Left colon (tissue), 2 donors: ENCODE data around the gene DNAH6. TPM values are rescaled to one million over a fixed set of nuclear protein-coding genes. Genes with fewer than 3 reads are reported as not detected.

Experiments
- ATAC-seq: fragments of 200-7000 bp; cut with Tn5 transposase; one replicate; pipeline ENCODE4 v1.9.1; 2020; ENCODE audit warnings: mild to moderate bottlenecking, moderate library complexity
- DNase-seq, 2 donors: peaks; one replicate each; pipeline ENCODE4 v3.0.0-alpha.2; 2020
- intact Hi-C, 2 donors: fragments of 100-400 bp; cut with DNase I in 1 of 2; cut with micrococcal nuclease in 1 of 2; formaldehyde crosslinking; loops; one replicate each; pipeline versions ENCODE4 v1.11.2 to v1.14.0; 2022; cut with DNase I, micrococcal nuclease
- total RNA-seq, 2 donors: library from RNA; stranded (reverse); fragmentation: NEBNext Ultra II Directional; extraction: Animal tissue kit (Norgen Biotek cat#: 25700); gene quantifications; one replicate each; pipeline ENCODE4 v1.2.1, GENCODE V29; 2021
- donor health status: DM: no; HTN: no; CAD: no.
- donor health status: DM: yes; HTN: yes; CAD: no.

DNAH6 gene
- total RNA-seq, 2 donors from 2014 or later = 0.61 to 1.3 TPM

DNA sequence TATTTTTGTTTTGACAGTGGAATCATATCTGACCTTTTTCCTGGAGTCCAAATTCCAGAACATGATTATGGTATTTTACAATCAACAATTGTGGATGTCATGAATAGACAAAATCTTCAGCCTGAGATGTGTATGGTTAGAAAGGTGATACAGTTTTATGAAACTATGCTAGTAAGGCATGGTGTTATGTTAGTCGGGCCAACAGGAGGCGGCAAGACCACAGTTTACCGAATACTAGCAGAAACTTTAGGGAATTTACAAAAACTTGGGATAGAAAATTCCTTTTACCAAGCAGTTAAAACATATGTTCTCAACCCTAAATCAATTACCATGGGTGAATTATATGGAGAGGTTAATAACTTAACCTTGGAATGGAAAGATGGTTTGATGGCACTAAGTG, 137.0 kb downstream of the DNAH6 start:
- DNase-seq (no peak), ATAC-seq (no peak)
- intact Hi-C loops = no loop called here

DNA sequence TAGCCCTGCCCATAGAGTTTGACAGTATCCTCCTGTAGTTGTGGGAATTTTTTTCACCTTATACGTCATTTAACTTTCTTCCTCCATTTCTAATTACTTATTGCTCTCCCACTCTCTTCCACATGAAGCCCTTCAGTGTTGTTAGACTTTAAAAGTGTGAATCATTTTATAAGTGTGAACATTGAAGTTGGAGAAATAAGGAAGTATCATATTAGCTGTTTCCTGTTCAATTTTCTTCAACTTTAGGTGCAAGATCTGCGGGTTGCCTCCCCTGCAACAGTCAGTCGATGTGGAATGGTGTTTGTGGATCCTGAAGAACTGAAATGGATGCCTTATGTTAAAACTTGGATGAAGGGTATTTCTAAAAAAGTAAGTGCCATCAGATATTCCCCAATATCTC, 138.1 kb downstream of the DNAH6 start:
- DNase-seq (no peak), ATAC-seq (no peak)
- intact Hi-C loops = no loop called here

- ATAC-seq = no peak
- intact Hi-C loops = no loop called here
- no peak for DNase-seq
Measured at GRCh38 chr2:84669122-84669521, 152.8 kb downstream of the DNAH6 start.

DNA sequence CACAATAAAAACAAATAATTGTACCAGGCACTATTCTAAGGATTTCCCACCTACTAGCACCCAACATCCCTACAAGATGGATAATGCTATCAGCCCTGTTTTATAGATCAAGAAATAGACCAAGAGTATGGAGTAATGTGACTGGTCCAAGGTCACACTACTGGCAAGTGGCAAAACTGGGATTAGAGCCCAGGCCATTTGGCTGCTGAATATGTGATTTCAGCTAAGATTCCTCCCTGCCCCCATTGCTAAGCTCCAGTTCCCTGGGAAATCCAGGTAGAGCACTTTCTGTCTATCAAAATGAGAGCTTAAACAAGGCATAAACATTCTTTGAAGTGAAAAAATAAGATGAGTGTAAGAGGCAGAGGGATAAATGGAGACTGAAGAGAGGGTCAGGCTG, 157.8 kb downstream of the DNAH6 start:
- intact Hi-C loops = no loop called here
- DNase-seq (no peak), ATAC-seq (no peak)

GRCh38 chr2:84674586-84674985, 158.3 kb downstream of the DNAH6 start:
- no peak for ATAC-seq
- intact Hi-C loops = no loop called here

DNA sequence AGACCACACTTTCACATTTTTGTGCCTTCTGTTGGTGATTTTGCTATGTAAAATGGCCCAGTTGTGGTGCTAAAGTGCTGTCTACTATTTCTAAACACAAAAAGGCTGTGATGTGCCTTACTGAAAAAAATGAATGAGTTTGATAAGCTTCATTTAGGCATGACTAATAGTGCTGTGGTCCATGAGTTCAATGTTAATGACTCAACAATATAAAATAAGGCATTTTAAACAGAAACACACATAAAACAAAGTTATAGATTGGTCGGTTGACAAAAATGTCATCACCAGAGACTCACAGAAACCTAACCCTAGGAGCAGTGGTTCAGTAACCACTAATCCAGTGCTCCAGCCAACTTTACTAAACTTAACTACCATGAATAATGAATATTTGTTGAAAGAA, 160.0 kb downstream of the DNAH6 start:
- ATAC-seq (no peak), DNase-seq (no peak)
- intact Hi-C loops = no loop called here

More at GRCh38 chr2:84674586-84674985, 158.3 kb downstream of the DNAH6 start:
- no peak for DNase-seq

DNA sequence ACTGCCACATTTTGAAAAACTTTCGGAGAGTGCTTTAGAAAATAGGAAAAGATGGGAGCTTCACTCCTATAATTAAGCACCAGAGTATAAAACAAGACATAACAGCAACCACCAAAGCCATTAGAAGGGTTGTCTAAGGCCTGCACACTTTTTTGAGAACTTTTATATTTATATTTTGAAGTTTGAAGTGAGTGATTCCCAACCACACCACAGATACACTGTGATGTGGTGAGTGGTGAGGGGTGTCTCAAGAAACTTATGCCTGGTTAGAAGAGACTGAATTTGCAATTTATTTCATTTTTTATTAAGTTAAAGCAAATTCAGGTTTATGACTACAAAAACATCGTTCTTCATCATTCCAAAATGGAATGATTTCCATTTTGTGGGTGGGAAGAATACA, 161.9 kb downstream of the DNAH6 start:
- intact Hi-C loops = no loop called here
- ATAC-seq (no peak), DNase-seq (no peak)

GRCh38 chr2:84686783-84687476, 170.6 kb downstream of the DNAH6 start:
- DNase-seq (peak; percentile 17 to 32), ATAC-seq (peak; percentile 85)
- intact Hi-C loops = no loop called here

- intact Hi-C loops = no loop called here
- DNase-seq = no peak
- ATAC-seq = no peak
Measured at GRCh38 chr2:84687498-84688149, 171.3 kb downstream of the DNAH6 start.

- no peak for DNase-seq
- peak; percentile 8 for ATAC-seq
- intact Hi-C loops = no loop called here
Measured at GRCh38 chr2:84690225-84690624, 173.9 kb downstream of the DNAH6 start.

DNA sequence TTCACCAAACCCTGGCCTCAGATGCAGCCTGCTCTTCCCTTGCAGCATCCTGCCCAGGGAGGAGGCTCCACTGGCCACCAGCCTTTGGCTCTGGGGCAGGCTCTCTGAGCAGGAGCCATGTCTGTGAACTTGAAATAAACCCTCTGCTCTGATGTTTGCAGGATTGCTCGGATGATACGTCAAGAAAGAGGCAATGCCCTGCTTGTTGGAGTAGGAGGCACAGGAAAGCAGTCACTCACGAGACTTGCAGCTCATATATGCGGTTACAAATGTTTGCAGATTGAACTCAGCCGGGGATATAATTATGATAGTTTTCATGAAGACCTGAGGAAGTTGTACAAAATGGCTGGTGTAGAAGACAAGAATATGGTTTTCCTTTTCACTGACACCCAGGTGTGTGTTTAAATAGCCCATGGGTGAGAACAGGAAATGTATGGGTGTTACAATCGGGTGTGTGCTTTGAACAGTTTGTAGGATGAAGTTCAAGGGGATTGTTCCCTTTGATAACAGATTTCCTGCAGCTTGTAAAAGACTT, 177.9 kb downstream of the DNAH6 start:
- peak; percentile 98 for ATAC-seq
- DNase-seq = peak in 1 of 2 donors; percentile 25
- intact Hi-C loops = no loop called here

- ATAC-seq (no peak), DNase-seq (no peak)
- intact Hi-C loops = no loop called here
Measured at GRCh38 chr2:84697895-84698294, 181.6 kb downstream of the DNAH6 start.

- intact Hi-C loops = no loop called here
- DNase-seq = no peak
- ATAC-seq = no peak
Measured at GRCh38 chr2:84700006-84700405, 183.7 kb downstream of the DNAH6 start.

DNA sequence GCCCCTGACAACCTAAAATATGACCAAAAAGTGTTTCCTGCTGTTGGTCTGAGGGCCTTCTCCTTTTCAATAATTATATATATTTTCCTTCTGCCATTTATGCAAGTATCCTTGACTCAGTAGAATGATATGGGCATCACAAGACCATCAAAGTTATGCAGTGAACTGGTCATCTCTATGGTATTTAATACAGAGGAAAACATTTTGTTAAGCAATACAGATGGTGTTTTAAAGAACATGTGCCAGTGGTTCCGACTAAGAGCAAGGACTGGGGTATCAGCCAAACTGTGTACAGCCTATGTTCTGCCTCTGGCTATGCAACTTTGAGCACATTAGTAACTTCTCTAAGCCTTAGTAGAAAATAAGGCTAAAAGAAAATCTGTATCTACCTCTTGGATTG, 185.6 kb downstream of the DNAH6 start:
- ATAC-seq (no peak), DNase-seq (no peak)
- intact Hi-C loops = no loop called here

- no peak for ATAC-seq
- DNase-seq = no peak
- intact Hi-C loops = no loop called here
Measured at GRCh38 chr2:84702941-84703340, 186.6 kb downstream of the DNAH6 start.

GRCh38 chr2:84703831-84704230, 187.5 kb downstream of the DNAH6 start:
- no peak for DNase-seq
- no peak for ATAC-seq
- intact Hi-C loops = no loop called here

GRCh38 chr2:84704505-84705244, 188.4 kb downstream of the DNAH6 start:
- DNase-seq = peak in 1 of 2 donors; percentile 38
- intact Hi-C loops = no loop called here
- peak; percentile 91 for ATAC-seq

- DNase-seq = no peak
- intact Hi-C loops = no loop called here
- no peak for ATAC-seq
Measured at GRCh38 chr2:84705858-84706257, 189.6 kb downstream of the DNAH6 start.

DNA sequence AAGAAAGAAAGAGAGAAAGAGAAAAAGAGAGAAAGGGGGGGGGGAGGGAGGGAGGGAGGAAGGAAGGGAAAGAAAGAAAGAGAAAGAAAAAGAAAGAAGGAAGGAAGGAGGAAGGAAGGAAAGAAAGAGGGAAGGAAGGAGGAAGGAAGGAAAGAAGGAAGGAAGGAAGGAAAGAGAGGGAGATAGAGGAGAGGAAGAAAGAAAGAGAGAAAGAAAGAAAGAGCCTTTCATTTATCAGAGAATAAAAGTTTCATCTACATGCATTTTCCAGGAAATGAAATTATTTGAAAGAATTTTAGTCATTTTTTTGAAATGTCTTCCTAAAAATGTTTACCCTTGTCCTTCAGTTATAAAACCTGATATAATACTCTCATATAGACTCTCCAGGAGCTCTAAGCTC, 192.1 kb downstream of the DNAH6 start:
- DNase-seq = no peak
- intact Hi-C loops = no loop called here
- ATAC-seq = no peak

GRCh38 chr2:84711651-84712050, 195.4 kb downstream of the DNAH6 start:
- DNase-seq (no peak), ATAC-seq (peak; percentile 67)
- intact Hi-C loops = no loop called here
